HG03442 (cell line): Measurements from ENCODE around the gene MTHFR.

Experiments used
- ATAC-seq: cut with Tn5 transposase; IDR thresholded peaks from one replicate; pipeline ENCODE4 v1.9.1; 2021; ENCODE audit warnings: mild to moderate bottlenecking, moderate library complexity; ENCODE audit not compliant: unreplicated experiment

Gene MTHFR

GRCh38 chr1:11799099-11799498 lies 6.7 kb downstream of the MTHFR start:
- ATAC-seq, result no peak

GRCh38 chr1:11797525-11798216 lies 8.1 kb downstream of the MTHFR start:
- ATAC-seq, result no peak

- ATAC-seq, result no peak
Observed at GRCh38 chr1:11796036-11796828, 9.5 kb downstream of the MTHFR start.

GRCh38 chr1:11795238-11795890 lies 10.4 kb downstream of the MTHFR start:
- no peak for ATAC-seq

GRCh38 chr1:11794446-11795237 lies 11.1 kb downstream of the MTHFR start:
- no peak for ATAC-seq

GRCh38 chr1:11793819-11794218 lies 11.9 kb downstream of the MTHFR start:
- ATAC-seq, result no peak

GRCh38 chr1:11792106-11792505 lies 13.7 kb downstream of the MTHFR start:
- no peak for ATAC-seq

GRCh38 chr1:11790880-11791715 lies 14.7 kb downstream of the MTHFR start:
- no peak for ATAC-seq

- ATAC-seq, result no peak
Observed at GRCh38 chr1:11790101-11790879, 15.5 kb downstream of the MTHFR start.

- ATAC-seq, result no peak
Observed at GRCh38 chr1:11789126-11790067, 16.4 kb downstream of the MTHFR start.

GRCh38 chr1:11788549-11789053 lies 17.2 kb downstream of the MTHFR start:
- ATAC-seq, result no peak

- no peak for ATAC-seq
Observed at GRCh38 chr1:11787804-11788436, 17.8 kb downstream of the MTHFR start.

- no peak for ATAC-seq
Observed at GRCh38 chr1:11787251-11787803, 18.4 kb downstream of the MTHFR start.

GRCh38 chr1:11786168-11786567 lies 19.6 kb downstream of the MTHFR start:
- no peak for ATAC-seq

GRCh38 chr1:11784993-11785769 lies 20.6 kb downstream of the MTHFR start:
- no peak for ATAC-seq

GRCh38 chr1:11784256-11784992 lies 21.3 kb downstream of the MTHFR start:
- no peak for ATAC-seq
